ENCODE data around the gene PHACTR4. TPM values are rescaled to one million over a fixed set of nuclear protein-coding genes. Genes with fewer than 3 reads are reported as not detected.

Gene PHACTR4
- total RNA-seq, 1 experiment from 2014 or later: 9.1 TPM

GRCh38 chr1:28328228-28328648 is 41.3 kb upstream of the PHACTR4 start:
- ATAC-seq (no peak), DNase-seq (no peak)
- Histone ChIP-seq H2AFZ (ENCODE audit: low read length) (peak overlapping the region; percentile 88), H3F3A (ENCODE audit: low read length, unreplicated experiment) (no peaks in the 10 kb centered on the region), H3K4me1 (ENCODE audit: insufficient read depth, low read length) (peaks cover 15% of the 10 kb centered on the region; the same call in 1 of the 2 replicates), H3K27me3 (ENCODE audit: low read length) (no peaks in the 10 kb centered on the region), H3K9ac (ENCODE audit: low read length) (peak overlapping the region; percentile 85), H3K9me2 (replicated peaks; ENCODE audit: low read length) (no peaks in the 10 kb centered on the region), H3K27ac (ENCODE audit: low read length) (0 out of 2 replicates have a peak overlapping the region, but pooled peaks have one; percentile 22), H3K4me3 (ENCODE audit: low read length) (peak overlapping the region; percentile 67), H3K9me3 (ENCODE audit: low read length) (no peaks in the 10 kb centered on the region), H4K20me1 (ENCODE audit: low read length) (no peaks in the 10 kb centered on the region), H3K36me3 (ENCODE audit: low read depth, low read length) (no peaks in the 10 kb centered on the region; the same call in 1 of the 2 replicates), H3K4me2 (ENCODE audit: low read length) (peak overlapping the region; percentile 79), H3K79me2 (ENCODE audit: low read length) (peaks cover 12% of the 10 kb centered on the region)
- CTCF ChIA-PET: interaction anchor here (0.6 kb wide), 1 partner anchor 14 kb away, joined by 3 read pairs; no protein-coding TSS in a partner anchor
- POLR2A ChIA-PET (ENCODE audit: unreplicated experiment): interaction anchor here (0.6 to 0.8 kb wide), 3 partner anchors 9 to 46 kb away, joined by 4 to 8 read pairs (median 4); no protein-coding TSS in a partner anchor
- BruUV-seq (replicated peaks): TSS peak; percentile 94
- no peak for TF ChIP-seq EZH2 (IDR thresholded peaks at IDR 0.05; ENCODE audit: low read length, unreplicated experiment)
- intact Hi-C loops (cut with micrococcal nuclease): loop anchor here (5.0 kb wide), 1 partner anchor 81 kb away; no protein-coding TSS in a partner anchor

GRCh38 chr1:28329395-28330153 is 40.0 kb upstream of the PHACTR4 start:
- H3K4me2 ChIP-seq (ENCODE audit: low read length): peak overlapping the region; percentile 79
- no peak for TF ChIP-seq EZH2 (IDR thresholded peaks at IDR 0.05; ENCODE audit: low read length, unreplicated experiment)
- TF ChIP-seq CTCF (conservative IDR thresholded peaks at IDR 0.05; ENCODE audit: low read depth, low read length): no peak
- no peak for TF ChIP-seq EZH2phosphoT487 (IDR thresholded peaks at IDR 0.05; ENCODE audit: borderline replicate concordance, low read length)
- no peaks in the 10 kb centered on the region for H3K9me3 ChIP-seq (ENCODE audit: low read length)
- peaks cover under 1% of the 10 kb centered on the region; the same call in 1 of the 2 replicates for H3K36me3 ChIP-seq (ENCODE audit: low read depth, low read length)
- ATAC-seq: peak; percentile 37
- no peaks in the 10 kb centered on the region for H3F3A ChIP-seq (ENCODE audit: low read length, unreplicated experiment)
- peak overlapping the region; percentile 62 for H3K27ac ChIP-seq (ENCODE audit: low read length)
- H4K20me1 ChIP-seq (ENCODE audit: low read length): no peaks in the 10 kb centered on the region
- intact Hi-C loops (cut with micrococcal nuclease): loop anchor here (5.0 kb wide), 1 partner anchor 82 kb away; no protein-coding TSS in a partner anchor
- ChIA-PET CTCF (no interaction called here), POLR2A (ENCODE audit: unreplicated experiment) (interaction anchor here (0.8 kb wide), 1 partner anchor 8 kb away, joined by 8 read pairs; no protein-coding TSS in a partner anchor)
- peak; percentile 17 for DNase-seq
- H2AFZ ChIP-seq (ENCODE audit: low read length): peak overlapping the region; percentile 88; the same call in 1 of the 2 replicates
- H3K27me3 ChIP-seq (ENCODE audit: low read length): no peaks in the 10 kb centered on the region
- peak overlapping the region; percentile 67 for H3K4me3 ChIP-seq (ENCODE audit: low read length)
- H3K79me2 ChIP-seq (ENCODE audit: low read length): peaks cover 12% of the 10 kb centered on the region
- no peaks in the 10 kb centered on the region for H3K9me2 ChIP-seq (replicated peaks; ENCODE audit: low read length)
- BruUV-seq (replicated peaks): TSS peak; percentile 85
- H3K4me1 ChIP-seq (ENCODE audit: insufficient read depth, low read length): peaks cover 15% of the 10 kb centered on the region; the same call in 1 of the 2 replicates
- H3K9ac ChIP-seq (ENCODE audit: low read length): peak overlapping the region; percentile 85

GRCh38 chr1:28338897-28339296 is 30.6 kb upstream of the PHACTR4 start:
- Histone ChIP-seq H3K9me3 (ENCODE audit: low read length) (no peaks in the 10 kb centered on the region), H3K4me1 (ENCODE audit: insufficient read depth, low read length) (peaks cover 14% of the 10 kb centered on the region), H3K27me3 (ENCODE audit: low read length) (no peaks in the 10 kb centered on the region), H4K20me1 (ENCODE audit: low read length) (no peaks in the 10 kb centered on the region), H3F3A (ENCODE audit: low read length, unreplicated experiment) (no peaks in the 10 kb centered on the region), H3K4me3 (ENCODE audit: low read length) (no peak overlapping the region), H3K36me3 (ENCODE audit: low read depth, low read length) (peaks cover 4% of the 10 kb centered on the region), H2AFZ (ENCODE audit: low read length) (no peak overlapping the region), H3K9me2 (replicated peaks; ENCODE audit: low read length) (no peaks in the 10 kb centered on the region), H3K9ac (ENCODE audit: low read length) (no peak overlapping the region), H3K4me2 (ENCODE audit: low read length) (no peak overlapping the region), H3K79me2 (ENCODE audit: low read length) (no peaks in the 10 kb centered on the region), H3K27ac (ENCODE audit: low read length) (no peak overlapping the region)
- ChIA-PET CTCF (no interaction called here), POLR2A (ENCODE audit: unreplicated experiment) (no interaction called here)
- DNase-seq: no peak
- intact Hi-C loops (cut with micrococcal nuclease): no loop called here
- no peak for TF ChIP-seq EZH2phosphoT487 (IDR thresholded peaks at IDR 0.05; ENCODE audit: borderline replicate concordance, low read length)
- no peak for TF ChIP-seq CTCF (conservative IDR thresholded peaks at IDR 0.05; ENCODE audit: low read depth, low read length)
- no peak for TF ChIP-seq EZH2 (IDR thresholded peaks at IDR 0.05; ENCODE audit: low read length, unreplicated experiment)
- ATAC-seq: no peak
- BruUV-seq (replicated peaks): no TSS peak
